ENCODE results near the gene MRPL22. TPM values are rescaled to one million over a fixed set of nuclear protein-coding genes. Genes with fewer than 3 reads are reported as not detected.
A peak's percentile ranks its signal among the peaks of the same experiment; 100 is the strongest.
"Not testable (repeated sequence)": the region's sequence is repeated elsewhere in the genome, so short reads cannot be mapped to it uniquely, and the experiment has no call there.

MRPL22 gene
- total RNA-seq, 1 donor from 2014 or later: 24.8 TPM

DNA sequence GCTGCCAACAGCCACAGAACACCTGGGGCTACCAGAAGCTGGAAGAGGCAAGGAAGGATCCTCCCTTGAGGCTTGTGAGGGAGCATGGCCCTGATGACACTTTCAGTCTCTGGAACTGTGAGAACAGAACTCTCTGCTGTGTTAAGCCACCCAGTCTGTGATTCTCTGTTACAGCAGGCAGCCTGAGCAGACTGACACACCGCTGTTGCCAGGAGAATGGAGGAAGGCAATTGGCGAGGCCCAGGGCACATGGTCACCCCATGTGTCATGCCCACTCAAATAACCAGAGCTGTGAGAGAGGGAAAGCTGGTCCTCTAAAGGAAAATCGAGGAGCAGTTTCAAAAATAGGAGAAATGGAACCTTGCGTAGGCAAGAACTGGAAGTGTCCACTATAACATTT, 60.6 kb downstream of the MRPL22 start:
- Histone ChIP-seq H3K4me3 (no peak overlapping the region), H3K27ac (no peak overlapping the region), H3K27me3 (no peaks in the 10 kb centered on the region), H3K36me3 (no peaks in the 10 kb centered on the region), H3K9me3 (no peaks in the 10 kb centered on the region), H3K4me1 (no peaks in the 10 kb centered on the region)
- intact Hi-C loops (cut with DNase I): no loop called here
- DNase-seq (ENCODE audit: extremely low spot score in 2 of 2): no peak
- TF ChIP-seq POLR2A (IDR thresholded peaks at IDR 0.05): no peak
- TF ChIP-seq CTCF (IDR thresholded peaks at IDR 0.05): no peak
- no peak for TF ChIP-seq POLR2AphosphoS5 (IDR thresholded peaks at IDR 0.05; ENCODE audit: insufficient read depth in 1 of 2, low read depth in 1 of 2)

GRCh38 chr5:155002722-155003121, 61.8 kb downstream of the MRPL22 start:
- H3K4me3 ChIP-seq; H3K27ac ChIP-seq; H3K27me3 ChIP-seq; intact Hi-C loops (cut with DNase I); DNase-seq (ENCODE audit: extremely low spot score in 2 of 2); H3K36me3 ChIP-seq; H3K9me3 ChIP-seq; H3K4me1 ChIP-seq: not testable (repeated sequence)

DNA sequence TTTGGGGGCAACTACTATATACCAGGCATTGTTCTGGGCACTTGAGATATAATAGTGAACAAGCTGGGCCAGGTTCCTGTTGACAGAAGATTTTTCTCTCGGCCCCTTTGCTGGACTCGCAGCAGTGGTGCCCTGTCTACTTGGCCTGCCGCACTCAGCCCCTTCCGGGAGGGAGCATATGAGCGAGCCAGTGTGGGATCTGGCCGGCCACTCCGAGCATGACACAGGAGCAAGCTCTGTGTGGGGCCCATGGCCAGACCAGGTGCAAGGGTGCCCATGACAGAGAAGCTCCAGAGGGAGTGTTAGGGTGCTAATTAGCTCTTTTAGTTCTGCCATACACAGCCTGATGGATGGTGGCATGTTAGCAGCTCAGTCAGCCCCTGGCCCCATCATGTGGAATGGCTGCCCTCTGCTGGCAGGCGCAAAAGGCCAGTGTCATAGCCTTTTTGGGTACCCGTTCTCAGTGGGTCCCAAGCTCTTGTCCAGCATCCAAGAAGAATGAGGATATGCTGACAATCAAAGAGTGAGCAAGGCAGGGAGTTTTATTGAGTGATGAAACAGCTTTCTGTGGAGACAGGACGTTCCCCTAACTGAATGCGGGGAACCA, 63.4 kb downstream of the MRPL22 start:
- Histone ChIP-seq H3K4me3 (no peak overlapping the region), H3K27ac (no peak overlapping the region), H3K36me3 (no peaks in the 10 kb centered on the region), H3K9me3 (no peaks in the 10 kb centered on the region), H3K27me3 (no peaks in the 10 kb centered on the region), H3K4me1 (no peaks in the 10 kb centered on the region)
- intact Hi-C loops (cut with DNase I): no loop called here
- no peak for TF ChIP-seq CTCF (IDR thresholded peaks at IDR 0.05)
- no peak for TF ChIP-seq POLR2AphosphoS5 (IDR thresholded peaks at IDR 0.05; ENCODE audit: insufficient read depth in 1 of 2, low read depth in 1 of 2)
- no peak for TF ChIP-seq POLR2A (IDR thresholded peaks at IDR 0.05)
- no peak for DNase-seq (ENCODE audit: extremely low spot score in 2 of 2)

DNA sequence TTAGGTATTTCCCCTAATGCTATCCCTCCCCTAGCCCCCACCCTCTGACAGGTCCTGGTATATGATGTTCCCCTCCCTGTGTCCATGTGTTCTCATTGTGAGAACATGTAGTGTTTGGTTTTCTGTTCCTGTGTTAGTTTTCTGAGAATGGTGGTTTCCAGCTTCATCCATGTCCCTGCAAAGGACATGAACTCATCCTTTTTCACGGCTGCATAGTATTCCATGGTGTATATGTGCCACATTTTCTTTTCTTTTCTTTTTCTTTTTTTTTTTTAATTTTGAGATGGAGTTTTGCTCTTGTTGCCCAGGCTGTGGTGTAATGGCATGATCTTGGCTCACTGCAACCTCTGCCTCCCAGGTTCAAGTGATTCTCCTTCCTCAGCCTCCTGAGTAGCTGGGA, 65.4 kb downstream of the MRPL22 start:
- H3K27ac ChIP-seq; intact Hi-C loops (cut with DNase I); H3K9me3 ChIP-seq; H3K4me1 ChIP-seq; H3K36me3 ChIP-seq; DNase-seq (ENCODE audit: extremely low spot score in 2 of 2); H3K27me3 ChIP-seq; H3K4me3 ChIP-seq: not testable (repeated sequence)

GRCh38 chr5:155008669-155009068, 67.8 kb downstream of the MRPL22 start:
- H3K36me3 ChIP-seq: no peaks in the 10 kb centered on the region
- H3K27ac ChIP-seq: no peak overlapping the region
- H3K9me3 ChIP-seq: no peaks in the 10 kb centered on the region
- no peak overlapping the region for H3K4me3 ChIP-seq
- intact Hi-C loops (cut with DNase I): no loop called here
- H3K4me1 ChIP-seq: no peaks in the 10 kb centered on the region
- TF ChIP-seq POLR2A (IDR thresholded peaks at IDR 0.05): no peak
- no peak for TF ChIP-seq CTCF (IDR thresholded peaks at IDR 0.05)
- no peak for TF ChIP-seq POLR2AphosphoS5 (IDR thresholded peaks at IDR 0.05; ENCODE audit: insufficient read depth in 1 of 2, low read depth in 1 of 2)
- H3K27me3 ChIP-seq: no peaks in the 10 kb centered on the region
- no peak for DNase-seq (ENCODE audit: extremely low spot score in 2 of 2)

DNA sequence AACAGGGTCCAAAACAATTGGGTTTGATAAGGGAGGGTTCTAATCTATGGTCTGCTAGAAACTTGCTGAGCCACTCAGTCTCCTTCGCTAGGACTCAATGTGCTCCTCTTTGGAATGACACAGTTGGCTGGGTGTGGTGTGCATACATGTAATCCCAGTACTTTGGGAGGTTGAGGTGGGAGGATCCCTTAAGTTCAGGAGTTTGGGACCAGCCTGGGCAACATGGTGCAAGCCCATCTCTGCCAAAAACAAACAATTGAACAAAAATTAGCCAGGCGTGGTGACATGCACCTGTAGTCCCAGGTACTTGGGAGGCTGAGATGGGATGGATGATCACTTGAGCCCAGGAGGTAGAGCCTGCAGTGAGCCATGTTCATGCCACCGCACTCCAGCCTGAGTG, 70.0 kb downstream of the MRPL22 start:
- peak in 1 of 2 donors; percentile 60 for DNase-seq (ENCODE audit: extremely low spot score in 2 of 2)
- Histone ChIP-seq H3K4me1 (no peaks in the 10 kb centered on the region), H3K36me3 (no peaks in the 10 kb centered on the region), H3K27me3 (no peaks in the 10 kb centered on the region), H3K27ac (no peak overlapping the region), H3K9me3 (no peaks in the 10 kb centered on the region), H3K4me3 (no peak overlapping the region)
- intact Hi-C loops (cut with DNase I): no loop called here
- no peak for TF ChIP-seq CTCF (IDR thresholded peaks at IDR 0.05)
- TF ChIP-seq POLR2AphosphoS5 (IDR thresholded peaks at IDR 0.05; ENCODE audit: insufficient read depth in 1 of 2, low read depth in 1 of 2): no peak
- no peak for TF ChIP-seq POLR2A (IDR thresholded peaks at IDR 0.05)
